Measurements from ENCODE around the gene CDH5. TPM values are rescaled to one million over a fixed set of nuclear protein-coding genes. Genes with fewer than 3 reads are reported as not detected.

The CDH5 gene
- total and polyA plus RNA-seq, 2 of the 8 experiments (the other 6 are each of a cell fraction or from before 2014, with no cell fraction given): 0.32 TPM

DNA sequence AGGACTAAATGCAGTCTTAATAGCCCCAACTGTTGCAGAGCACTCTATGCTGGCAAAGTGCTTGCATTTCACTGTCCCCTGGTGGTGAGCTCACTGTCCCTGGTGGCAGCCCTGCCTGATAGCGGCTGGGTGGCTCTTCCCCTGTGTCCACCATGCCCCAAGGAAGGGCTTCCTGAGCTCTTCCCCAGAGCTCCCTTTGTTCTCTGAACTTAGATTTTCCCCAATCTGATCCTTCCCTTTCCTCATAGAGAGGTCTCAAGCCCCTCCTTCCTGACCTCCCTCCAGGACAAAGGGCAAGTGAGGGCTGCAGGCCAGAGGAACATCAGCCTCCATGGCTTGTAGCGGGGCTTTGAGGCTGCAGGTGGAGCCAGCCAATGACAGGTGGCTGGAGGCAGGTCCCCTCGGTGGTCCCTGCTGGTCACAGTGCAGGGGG is 77.6 kb downstream of the CDH5 start:
- Histone ChIP-seq H3K9me3 (ENCODE audit: insufficient read depth in 2 of 2, low read depth in 1 of 2, low read length in 1 of 2) (no peaks in the 10 kb centered on the region), H3K56ac (replicated peaks; ENCODE audit: insufficient read length, low read depth, low read length) (no peak overlapping the region), H3K14ac (ENCODE audit: insufficient read length) (no peak overlapping the region), H2BK5ac (ENCODE audit: low read depth, low read length) (no peak overlapping the region), H3K9ac (replicated peaks in 1 of 4; ENCODE audit: extremely low read depth in 1 of 4, low read depth in 3 of 4, low read length in 3 of 4) (no peak overlapping the region), H3K4me1 (replicated peaks in 1 of 4; ENCODE audit: control insufficient read depth in 3 of 4, insufficient read depth in 4 of 4, low read length in 3 of 4) (peaks cover 0 to 4% (median 0%) of the 10 kb centered on the region in 4 experiments; a peak in 1 of 7 replicates), H4K20me1 (replicated peaks in 1 of 2; ENCODE audit: control insufficient read depth in 1 of 2, insufficient read depth in 2 of 2, low read length in 2 of 2) (no peaks in the 10 kb centered on the region), H3K4ac (replicated peaks; ENCODE audit: insufficient read length, low read depth, low read length) (no peak overlapping the region), H3K79me1 (ENCODE audit: low read depth, low read length) (no peaks in the 10 kb centered on the region), H3K27me3 (replicated peaks in 1 of 4; ENCODE audit: control insufficient read depth in 3 of 4, extremely low read depth in 1 of 4, insufficient read depth in 3 of 4, low read length in 3 of 4) (peaks cover 0 to 3% (median 0%) of the 10 kb centered on the region in 4 experiments; a peak in 1 of 7 replicates), H2AFZ (ENCODE audit: low read length) (0 out of 2 replicates have a peak overlapping the region, but pooled peaks have one; percentile 58), H2BK20ac (ENCODE audit: low read length) (no peak overlapping the region), H2BK12ac (ENCODE audit: low read depth, low read length) (0 out of 2 replicates have a peak overlapping the region, but pooled peaks have one; percentile 27), H3K36me3 (ENCODE audit: control insufficient read depth in 2 of 4, insufficient read depth in 4 of 4, low read length in 3 of 4) (no peaks in the 10 kb centered on the region), H3K4me2 (ENCODE audit: insufficient read depth in 1 of 2, low read depth in 2 of 2, low read length in 2 of 2) (no peak overlapping the region), H3K23ac (ENCODE audit: insufficient read length) (no peak overlapping the region), H3K27ac (ENCODE audit: low read depth, low read length) (no peak overlapping the region), H3K4me3 (ENCODE audit: extremely low read depth in 1 of 4, insufficient read depth in 2 of 4, low read depth in 3 of 4, low read length in 4 of 4) (no peak overlapping the region), H2BK15ac (ENCODE audit: low read length) (no peak overlapping the region), H2AK5ac (ENCODE audit: low read depth, low read length) (no peak overlapping the region), H4K91ac (replicated peaks; ENCODE audit: insufficient read length, low read length) (no peak overlapping the region), H4K5ac (ENCODE audit: insufficient read length, low read depth, low read length) (no peak overlapping the region), H3K79me2 (ENCODE audit: control insufficient read depth in 1 of 2, insufficient read depth in 2 of 2, low read length in 2 of 2) (no peaks in the 10 kb centered on the region), H2BK120ac (replicated peaks; ENCODE audit: low read depth, low read length) (no peak overlapping the region), H3K23me2 (ENCODE audit: low read depth, low read length) (no peaks in the 10 kb centered on the region), H3K18ac (ENCODE audit: extremely low read depth, low read length) (no peak overlapping the region), H4K8ac (ENCODE audit: extremely low read depth, insufficient read depth, low read length) (no peak overlapping the region)
- DNase-seq (ENCODE audit: low read depth in 1 of 2, low spot score in 2 of 2): no peak
- TF ChIP-seq, protein P1, sequence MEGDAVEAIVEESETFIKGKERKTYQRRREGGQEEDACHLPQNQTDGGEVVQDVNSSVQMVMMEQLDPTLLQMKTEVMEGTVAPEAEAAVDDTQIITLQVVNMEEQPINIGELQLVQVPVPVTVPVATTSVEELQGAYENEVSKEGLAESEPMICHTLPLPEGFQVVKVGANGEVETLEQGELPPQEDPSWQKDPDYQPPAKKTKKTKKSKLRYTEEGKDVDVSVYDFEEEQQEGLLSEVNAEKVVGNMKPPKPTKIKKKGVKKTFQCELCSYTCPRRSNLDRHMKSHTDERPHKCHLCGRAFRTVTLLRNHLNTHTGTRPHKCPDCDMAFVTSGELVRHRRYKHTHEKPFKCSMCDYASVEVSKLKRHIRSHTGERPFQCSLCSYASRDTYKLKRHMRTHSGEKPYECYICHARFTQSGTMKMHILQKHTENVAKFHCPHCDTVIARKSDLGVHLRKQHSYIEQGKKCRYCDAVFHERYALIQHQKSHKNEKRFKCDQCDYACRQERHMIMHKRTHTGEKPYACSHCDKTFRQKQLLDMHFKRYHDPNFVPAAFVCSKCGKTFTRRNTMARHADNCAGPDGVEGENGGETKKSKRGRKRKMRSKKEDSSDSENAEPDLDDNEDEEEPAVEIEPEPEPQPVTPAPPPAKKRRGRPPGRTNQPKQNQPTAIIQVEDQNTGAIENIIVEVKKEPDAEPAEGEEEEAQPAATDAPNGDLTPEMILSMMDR (IDR thresholded peaks at IDR 0.05; ENCODE audit: control extremely low read depth in 1 of 3, insufficient read depth in 1 of 3, low read depth in 1 of 3, low read length in 3 of 3): peak in 2 of 3 experiments; percentile 21 to 45; a peak in 3 of 4 replicates
- TF ChIP-seq KDM4A (IDR thresholded peaks at IDR 0.05; ENCODE audit: low read depth, low read length, severe bottlenecking): no peak
- 79% methylated on average over 3 of the region's 3 CpGs; no CpG with 5 or more reads in 1 of the 2 experiments for WGBS, 2 experiments (ENCODE audit: extremely low coverage in 1 of 2, insufficient coverage in 1 of 2, insufficient read length in 1 of 2, insufficient replicate concordance in 2 of 2, low coverage in 1 of 2, low lambda C conversion rate in 2 of 2, missing lambda C conversion rate in 1 of 2)
- CTCF ChIA-PET (ENCODE audit: partially characterized antibody): interaction anchor here (0.6 to 4.5 kb wide), 23 partner anchors 9 to 385 kb away, joined by 3 to 30 read pairs (median 4); no protein-coding TSS in a partner anchor
- no peak for FAIRE-seq
- POLR2A ChIA-PET (ENCODE audit: partially characterized antibody): interaction anchor here (0.8 to 1.5 kb wide), 3 partner anchors 11 to 15 kb away, joined by 3 to 4 read pairs (median 4); no protein-coding TSS in a partner anchor
